Trophoblast cell (in vitro differentiated cells and primary cell): ENCODE data around the gene OXNAD1.

Experiments used
- DNase-seq, 2 donors: peaks; one replicate each; pipeline ENCODE4 v3.0.0-alpha.2; 2016
- H2AFZ ChIP-seq: 2 replicates; pipeline ENCODE4 v1.6.1; 2013; ENCODE audit warnings: low read length, moderate library complexity, mild to moderate bottlenecking; ENCODE audit not compliant: insufficient read depth, poor library complexity
- H2AK5ac ChIP-seq: 2 replicates; pipeline ENCODE4 v1.6.1; 2013; ENCODE audit warnings: mild to moderate bottlenecking, low read length
- H2BK120ac ChIP-seq: 2 replicates; pipeline ENCODE4 v1.6.1; 2013; ENCODE audit warnings: low read length, mild to moderate bottlenecking, moderate library complexity; ENCODE audit not compliant: insufficient read depth, poor library complexity
- H2BK12ac ChIP-seq: 2 replicates; pipeline ENCODE4 v1.6.1; 2013; ENCODE audit warnings: mild to moderate bottlenecking, low read length, moderate library complexity
- H2BK5ac ChIP-seq: 2 replicates; pipeline ENCODE4 v1.6.1; 2013; ENCODE audit warnings: low read length, low read depth, moderate library complexity, mild to moderate bottlenecking; ENCODE audit not compliant: poor library complexity
- H3K14ac ChIP-seq: 2 replicates; pipeline ENCODE4 v1.6.1; 2013; ENCODE audit warnings: mild to moderate bottlenecking, low read length
- H3K18ac ChIP-seq: 2 replicates; pipeline ENCODE4 v1.6.1; 2013; ENCODE audit warnings: mild to moderate bottlenecking, low read length
- H3K23ac ChIP-seq: 2 replicates; pipeline ENCODE4 v1.6.1; 2013; ENCODE audit warnings: low read length
- H3K27ac ChIP-seq: 2 replicates; pipeline ENCODE4 v1.5.1; 2013; ENCODE audit warnings: low read depth, mild to moderate bottlenecking, inconsistent platforms, low read length, moderate library complexity
- H3K27me3 ChIP-seq: 2 replicates; pipeline ENCODE4 v1.6.1; 2013; ENCODE audit warnings: inconsistent platforms, mild to moderate bottlenecking, low read length, moderate library complexity; ENCODE audit not compliant: insufficient read depth
- H3K36me3 ChIP-seq, 2 experiments: 1 replicate in 1 of 2; 2 replicates in 1 of 2; pipeline ENCODE4 v1.6.1; 2013; ENCODE audit warnings: low read length in 2 of 2, mild to moderate bottlenecking in 2 of 2, moderate library complexity in 1 of 2; ENCODE audit not compliant: insufficient read depth in 2 of 2, control insufficient read depth in 1 of 2
- H3K4ac ChIP-seq: 2 replicates; pipeline ENCODE4 v1.6.1; 2013; ENCODE audit warnings: low read depth, mild to moderate bottlenecking, low read length, moderate library complexity
- H3K4me1 ChIP-seq, 2 experiments: 1 replicate in 1 of 2; 2 replicates in 1 of 2; pipeline ENCODE4 v1.6.1; 2013; ENCODE audit warnings: low read length in 2 of 2, mild to moderate bottlenecking in 2 of 2, moderate library complexity in 1 of 2; ENCODE audit not compliant: insufficient read depth in 2 of 2, control insufficient read depth in 1 of 2
- H3K4me2 ChIP-seq: 2 replicates; pipeline ENCODE4 v1.6.1; 2013; ENCODE audit warnings: inconsistent platforms, mild to moderate bottlenecking, low read length, moderate library complexity
- H3K4me3 ChIP-seq: 2 replicates; pipeline ENCODE4 v1.5.1; 2013; ENCODE audit warnings: mild to moderate bottlenecking, low read depth, low read length, inconsistent platforms
- H3K79me1 ChIP-seq: one replicate; pipeline ENCODE4 v1.6.1; 2013; ENCODE audit warnings: low read length
- H3K79me2 ChIP-seq: 2 replicates; pipeline ENCODE4 v1.6.1; 2013; ENCODE audit warnings: low read length, mild to moderate bottlenecking; ENCODE audit not compliant: control insufficient read depth, insufficient read depth, poor library complexity
- H3K9ac ChIP-seq: 2 replicates; pipeline ENCODE4 v1.6.1; 2013; ENCODE audit warnings: mild to moderate bottlenecking, low read length
- H3K9me3 ChIP-seq: 2 replicates; pipeline ENCODE4 v1.6.1; 2013; ENCODE audit warnings: low read depth, mild to moderate bottlenecking, control low read depth, inconsistent platforms, low read length; ENCODE audit not compliant: insufficient read depth
- H4K12ac ChIP-seq: 2 replicates; pipeline ENCODE4 v1.6.1; 2013; ENCODE audit warnings: low read depth, mild to moderate bottlenecking, low read length, moderate library complexity
- H4K8ac ChIP-seq: 2 replicates; pipeline ENCODE4 v1.6.1; 2013; ENCODE audit warnings: low read depth, mild to moderate bottlenecking, low read length, moderate library complexity
- H4K91ac ChIP-seq: one replicate; pipeline ENCODE4 v1.6.1; 2013; ENCODE audit warnings: low read depth, mild to moderate bottlenecking, low read length, moderate library complexity
- WGBS: extraction: QIAGEN DNeasy Blood & Tissue Kit; methylation state at CpG from one replicate; pipeline ENCODE4 v1.1.7; 2013; ENCODE audit warnings: missing lambda C conversion rate; ENCODE audit not compliant: insufficient read length, insufficient coverage; ENCODE audit errors: extremely low coverage; 5-methylcytosine and 5-hydroxymethylcytosine counted together

The OXNAD1 gene

GRCh38 chr3:16289144-16289889 is 24.3 kb downstream of the OXNAD1 start:
- Histone ChIP-seq H4K91ac (no peak overlapping the region), H3K79me1 (no peaks in the 10 kb centered on the region), H3K4ac (no peak overlapping the region), H3K36me3 (peaks cover 0 to 3% of the 10 kb centered on the region in 2 experiments), H2BK5ac (no peak overlapping the region), H3K14ac (no peak overlapping the region), H2AFZ (no peak overlapping the region), H4K12ac (no peak overlapping the region), H4K8ac (no peak overlapping the region), H3K27ac (no peak overlapping the region), H3K27me3 (no peaks in the 10 kb centered on the region), H3K9ac (no peak overlapping the region), H3K4me1 (no peaks in the 10 kb centered on the region), H3K18ac (no peak overlapping the region), H3K4me2 (no peak overlapping the region), H3K79me2 (no peaks in the 10 kb centered on the region), H3K9me3 (no peaks in the 10 kb centered on the region), H2AK5ac (no peak overlapping the region), H3K4me3 (no peak overlapping the region), H2BK120ac (no peak overlapping the region), H3K23ac (no peak overlapping the region), H2BK12ac (no peak overlapping the region)
- DNase-seq, result peak in 1 of 2 donors; percentile 58
- no CpG with 5 or more reads among the region's 2 CpGs for WGBS

GRCh38 chr3:16290007-16290826 is 25.2 kb downstream of the OXNAD1 start:
- Histone ChIP-seq H3K23ac (no peak overlapping the region), H3K9ac (no peak overlapping the region), H2BK5ac (no peak overlapping the region), H3K4me3 (no peak overlapping the region), H3K27me3 (no peaks in the 10 kb centered on the region), H2BK120ac (no peak overlapping the region), H3K36me3 (peaks cover 0 to 3% of the 10 kb centered on the region in 2 experiments), H2AFZ (no peak overlapping the region), H3K14ac (no peak overlapping the region), H3K79me1 (no peaks in the 10 kb centered on the region), H2BK12ac (no peak overlapping the region), H3K27ac (no peak overlapping the region), H3K79me2 (no peaks in the 10 kb centered on the region), H4K8ac (no peak overlapping the region), H3K9me3 (no peaks in the 10 kb centered on the region), H4K12ac (no peak overlapping the region), H2AK5ac (no peak overlapping the region), H3K4ac (no peak overlapping the region), H4K91ac (no peak overlapping the region), H3K4me1 (no peaks in the 10 kb centered on the region), H3K4me2 (no peak overlapping the region), H3K18ac (no peak overlapping the region)
- peak; percentile 34 to 67 for DNase-seq
- WGBS, result no CpG with 5 or more reads among the region's 3 CpGs

DNA sequence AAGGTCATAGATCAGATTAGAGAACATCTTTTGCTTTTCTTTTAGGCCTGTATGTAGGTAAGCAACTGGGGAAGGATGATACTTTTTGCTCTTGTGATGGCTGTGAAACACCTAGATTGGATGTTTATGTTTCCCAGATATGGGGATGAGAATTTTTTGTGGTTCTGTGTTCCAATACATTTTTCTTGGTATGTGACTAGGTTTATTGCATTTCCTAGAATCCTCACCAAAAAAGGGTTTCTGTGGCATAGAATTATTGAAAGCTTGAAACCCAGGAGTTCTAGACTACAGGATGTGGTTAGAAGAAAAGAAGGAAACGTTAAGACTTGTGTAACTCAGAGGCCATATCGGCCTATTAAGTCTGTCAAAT is 25.8 kb downstream of the OXNAD1 start:
- no peak overlapping the region for H4K91ac ChIP-seq
- H2AFZ ChIP-seq, result no peak overlapping the region
- no peak overlapping the region for H2AK5ac ChIP-seq
- H3K9me3 ChIP-seq, result no peaks in the 10 kb centered on the region
- H3K9ac ChIP-seq, result no peak overlapping the region
- no peak for DNase-seq
- no peaks in the 10 kb centered on the region for H3K79me2 ChIP-seq
- no peak overlapping the region for H3K23ac ChIP-seq
- no peak overlapping the region for H2BK5ac ChIP-seq
- no peaks in the 10 kb centered on the region for H3K27me3 ChIP-seq
- no peaks in the 10 kb centered on the region for H3K79me1 ChIP-seq
- H3K18ac ChIP-seq, result no peak overlapping the region
- no peak overlapping the region for H2BK12ac ChIP-seq
- no peak overlapping the region for H3K27ac ChIP-seq
- peaks cover 0 to 3% of the 10 kb centered on the region in 2 experiments for H3K36me3 ChIP-seq
- no peak overlapping the region for H3K14ac ChIP-seq
- H3K4me3 ChIP-seq, result no peak overlapping the region
- H2BK120ac ChIP-seq, result no peak overlapping the region
- no peaks in the 10 kb centered on the region for H3K4me1 ChIP-seq
- no CpG with 5 or more reads among the region's 2 CpGs for WGBS
- no peak overlapping the region for H4K12ac ChIP-seq
- no peak overlapping the region for H3K4me2 ChIP-seq
- H4K8ac ChIP-seq, result no peak overlapping the region
- no peak overlapping the region for H3K4ac ChIP-seq

DNA sequence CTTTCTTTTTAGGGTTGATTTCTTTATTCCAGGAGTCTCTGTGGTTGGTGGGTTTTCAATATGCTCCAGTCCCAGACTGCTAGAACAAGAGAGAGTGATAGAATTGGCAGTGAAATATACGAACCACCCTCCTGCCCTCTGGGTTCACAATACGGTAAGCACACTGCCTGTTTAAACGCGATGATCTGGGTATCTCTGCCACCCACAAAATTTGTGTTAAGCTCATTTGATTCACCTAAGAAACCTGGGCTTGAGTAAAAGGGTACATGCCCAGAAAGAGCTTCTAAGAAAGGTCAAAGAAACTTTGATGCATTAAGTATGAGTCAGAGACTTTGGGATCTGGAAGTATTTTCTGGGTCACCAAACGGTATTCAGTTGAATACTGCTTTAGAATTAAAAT is 29.8 kb downstream of the OXNAD1 start:
- H3K4me2 ChIP-seq, result no peak overlapping the region
- no peak overlapping the region for H2BK120ac ChIP-seq
- no peaks in the 10 kb centered on the region for H3K79me1 ChIP-seq
- no peak overlapping the region for H3K14ac ChIP-seq
- H3K79me2 ChIP-seq, result no peaks in the 10 kb centered on the region
- no peak overlapping the region for H4K8ac ChIP-seq
- H3K4ac ChIP-seq, result no peak overlapping the region
- H3K9me3 ChIP-seq, result no peaks in the 10 kb centered on the region
- H3K4me3 ChIP-seq, result no peak overlapping the region
- no peak overlapping the region for H2AFZ ChIP-seq
- no peak overlapping the region for H4K12ac ChIP-seq
- H3K18ac ChIP-seq, result no peak overlapping the region
- no peak for DNase-seq
- H3K27ac ChIP-seq, result no peak overlapping the region
- no peak overlapping the region for H3K9ac ChIP-seq
- H3K36me3 ChIP-seq, result peaks cover 0 to 2% of the 10 kb centered on the region in 2 experiments
- H3K27me3 ChIP-seq, result no peaks in the 10 kb centered on the region
- no peak overlapping the region for H4K91ac ChIP-seq
- H2BK5ac ChIP-seq, result no peak overlapping the region
- no peak overlapping the region for H2BK12ac ChIP-seq
- no CpG with 5 or more reads among the region's 5 CpGs for WGBS
- no peak overlapping the region for H3K23ac ChIP-seq
- no peak overlapping the region for H2AK5ac ChIP-seq
- H3K4me1 ChIP-seq, result no peaks in the 10 kb centered on the region
